ENCODE data around the gene OLFM1. TPM values are rescaled to one million over a fixed set of nuclear protein-coding genes. Genes with fewer than 3 reads are reported as not detected.
"Not testable (repeated sequence)": the region's sequence is repeated elsewhere in the genome, so short reads cannot be mapped to it uniquely, and the experiment has no call there.

Gene OLFM1
- total RNA-seq, 1 donor from 2014 or later: 1.8 TPM

DNA sequence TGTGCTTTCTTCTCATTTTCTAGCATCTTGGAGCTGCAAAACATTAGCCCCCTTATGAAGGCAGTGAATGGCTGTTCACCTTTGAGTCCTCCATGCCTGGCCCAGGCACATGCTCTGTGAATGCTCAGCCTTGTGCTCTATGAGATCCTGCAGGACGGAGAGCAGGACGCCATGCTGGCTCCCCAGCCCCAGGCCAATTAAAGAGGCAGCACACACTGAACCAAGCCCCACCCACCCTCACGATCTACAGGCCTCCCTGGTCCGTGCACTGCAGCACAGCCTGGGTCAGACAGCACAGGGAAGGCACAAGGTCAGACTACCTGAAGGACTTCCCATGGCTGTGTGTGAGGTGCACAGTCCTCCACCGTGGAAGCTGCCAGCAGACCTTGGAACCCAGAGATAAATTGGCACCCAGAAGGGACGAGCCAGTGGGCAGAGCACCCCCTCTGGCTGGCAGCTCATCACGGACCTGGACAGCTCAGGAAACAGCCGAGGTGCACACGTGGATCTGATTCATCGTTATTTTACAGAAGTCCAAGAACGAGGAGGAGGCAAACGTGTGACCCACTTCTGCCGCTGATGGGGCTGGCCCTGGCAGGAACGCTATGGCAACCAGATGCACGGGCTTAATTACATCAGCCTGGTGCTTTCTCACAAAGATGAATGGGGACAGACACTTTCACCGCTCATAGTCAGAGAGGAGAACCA lies 59.5 kb downstream of the OLFM1 start:
- ATAC-seq: no peak

DNA sequence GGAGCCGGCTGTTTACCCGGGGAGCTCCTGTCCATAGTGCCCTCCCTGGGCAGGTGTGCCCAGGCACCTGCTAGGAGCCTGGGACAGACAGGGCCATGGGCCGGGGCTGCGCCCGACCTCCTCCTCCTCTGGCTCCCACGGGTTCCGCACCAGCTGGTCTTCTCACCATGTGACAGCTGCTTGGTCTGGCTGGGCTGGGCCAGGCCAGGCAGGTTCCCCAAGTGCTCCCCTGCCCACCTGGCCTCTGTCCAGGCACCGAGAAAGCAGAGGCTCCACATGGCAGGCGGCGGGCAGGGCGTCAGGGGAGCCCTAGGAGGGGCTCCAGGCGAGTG lies 60.0 kb downstream of the OLFM1 start:
- ATAC-seq: no peak
- DNase-seq (ENCODE audit: low spot score): no peak

More for the DNA sequence above, 59.5 kb downstream of the OLFM1 start:
- no peak for DNase-seq (ENCODE audit: low spot score)

DNA sequence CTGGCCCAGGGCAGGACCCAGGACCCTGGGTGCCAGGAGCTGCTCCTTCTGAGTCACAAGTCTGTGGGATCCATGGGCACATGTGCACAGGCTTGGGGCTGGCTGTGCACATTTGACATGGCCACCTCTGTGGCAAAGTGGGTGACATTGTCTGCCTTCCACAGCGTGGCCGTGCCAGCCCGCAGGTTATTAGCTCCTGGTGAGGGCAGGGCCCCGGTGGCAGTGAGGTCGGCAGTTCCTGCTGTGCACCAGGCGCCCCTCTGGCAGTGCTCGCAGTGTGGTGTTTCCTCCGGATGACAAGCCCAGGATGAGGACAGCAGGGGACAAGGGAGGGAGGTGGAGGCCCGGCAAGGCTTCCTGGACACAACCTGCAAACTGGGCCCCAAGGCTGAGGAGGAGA lies 60.5 kb downstream of the OLFM1 start:
- DNase-seq (ENCODE audit: low spot score) (no peak), ATAC-seq (no peak)

DNA sequence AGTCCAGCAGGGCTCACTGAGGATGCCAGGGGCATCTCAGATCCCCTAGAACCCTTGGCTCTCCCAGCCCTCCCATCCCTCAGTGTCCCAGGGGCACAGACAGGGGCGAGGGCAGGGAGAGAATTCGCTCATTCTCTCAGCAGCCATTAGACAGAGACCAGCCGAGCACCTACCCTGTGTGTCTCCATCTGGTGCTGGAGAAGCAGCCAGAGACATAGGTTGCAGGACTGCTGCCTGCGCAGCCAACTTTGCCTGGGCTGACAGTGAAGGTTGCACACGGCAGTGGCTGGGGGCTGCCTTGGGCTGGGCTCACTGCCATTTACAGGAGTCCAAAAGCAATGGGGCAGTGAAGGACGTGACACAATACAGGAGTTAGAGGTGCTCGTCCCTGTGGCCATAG lies 60.9 kb downstream of the OLFM1 start:
- DNase-seq (ENCODE audit: low spot score): no peak

DNA sequence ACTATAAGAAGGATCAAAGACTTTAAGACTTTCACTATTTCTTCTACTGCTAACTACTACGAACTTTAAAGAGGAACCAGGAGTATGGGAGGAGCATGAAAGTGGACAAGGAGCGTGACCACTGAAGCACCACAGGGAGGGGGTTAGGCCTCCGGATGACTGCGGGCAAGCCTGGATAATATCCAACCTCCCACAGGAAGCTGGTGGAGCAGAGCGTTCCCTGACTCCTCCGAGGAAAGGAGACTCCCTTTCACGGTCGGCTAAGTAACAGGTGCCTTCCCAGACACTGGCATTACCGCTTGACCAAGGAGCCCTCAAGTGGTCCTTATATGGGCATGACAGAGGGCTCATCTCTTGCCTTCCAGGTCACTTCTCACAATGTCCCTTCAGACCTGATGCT lies 62.4 kb downstream of the OLFM1 start:
- DNase-seq (ENCODE audit: low spot score); ATAC-seq: not testable (repeated sequence)

More for the DNA sequence above, 60.9 kb downstream of the OLFM1 start:
- no peak for ATAC-seq

DNA sequence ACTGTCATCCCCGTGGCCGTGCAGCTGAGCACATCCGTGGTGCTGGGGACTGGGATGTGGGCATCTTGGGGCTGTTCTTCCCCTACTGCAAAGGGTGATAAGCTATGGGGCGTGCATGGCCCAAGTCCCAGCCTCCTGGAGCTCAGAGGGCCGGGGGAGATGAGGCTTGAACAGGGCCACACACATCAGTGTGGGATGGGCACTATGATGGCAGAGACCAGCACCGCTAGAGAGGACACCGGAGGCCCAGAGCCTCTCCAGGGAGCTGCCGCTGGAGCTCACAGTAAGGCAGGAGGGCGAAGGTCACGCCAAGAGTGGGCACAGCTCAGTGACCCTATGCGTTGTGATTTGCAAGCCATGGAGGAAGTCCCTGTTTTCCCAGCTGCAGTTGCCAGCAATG lies 63.5 kb downstream of the OLFM1 start:
- DNase-seq (ENCODE audit: low spot score) (no peak), ATAC-seq (no peak)

DNA sequence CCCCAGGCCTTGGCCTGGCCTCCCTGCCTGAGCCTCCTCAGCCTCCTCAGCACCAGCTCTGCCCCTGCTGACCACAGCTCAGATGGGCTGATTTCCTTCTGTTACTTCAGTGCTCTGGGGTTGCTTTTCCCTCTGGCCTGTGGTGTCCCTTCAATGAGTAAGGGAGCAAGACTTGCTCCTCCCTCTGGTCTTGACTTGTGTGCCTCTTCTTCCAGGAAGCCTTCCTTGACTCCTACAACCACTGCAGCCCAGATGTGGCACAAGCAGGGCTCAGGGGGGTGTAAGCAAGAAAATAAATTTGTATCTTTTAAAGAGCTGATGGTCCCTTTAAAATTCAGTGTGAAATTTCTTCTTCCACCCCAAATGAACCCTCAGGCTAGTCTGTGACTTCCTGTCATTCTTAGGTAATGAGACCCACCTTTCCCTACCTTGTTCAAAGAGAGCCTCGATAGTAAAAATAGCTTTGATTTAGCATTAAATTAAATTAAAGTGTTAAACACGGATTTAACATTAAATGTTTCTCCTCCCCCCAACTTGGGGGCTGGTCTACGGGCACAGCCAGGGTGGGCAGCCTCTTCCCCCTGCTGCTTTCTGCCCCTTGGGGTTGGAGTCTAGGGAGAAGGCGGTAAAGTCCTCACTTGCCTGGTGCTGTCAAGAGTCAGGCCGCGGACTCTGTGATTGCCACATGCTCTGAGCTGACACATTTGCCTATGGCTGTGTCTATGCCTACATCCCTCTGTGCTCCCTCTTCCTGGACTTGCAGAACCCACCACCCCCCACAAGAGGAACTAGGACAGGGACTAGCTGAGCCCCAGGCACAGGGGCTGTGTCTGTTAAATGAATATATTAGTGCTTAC lies 64.5 kb downstream of the OLFM1 start:
- DNase-seq (ENCODE audit: low spot score) (no peak), ATAC-seq (no peak)

DNA sequence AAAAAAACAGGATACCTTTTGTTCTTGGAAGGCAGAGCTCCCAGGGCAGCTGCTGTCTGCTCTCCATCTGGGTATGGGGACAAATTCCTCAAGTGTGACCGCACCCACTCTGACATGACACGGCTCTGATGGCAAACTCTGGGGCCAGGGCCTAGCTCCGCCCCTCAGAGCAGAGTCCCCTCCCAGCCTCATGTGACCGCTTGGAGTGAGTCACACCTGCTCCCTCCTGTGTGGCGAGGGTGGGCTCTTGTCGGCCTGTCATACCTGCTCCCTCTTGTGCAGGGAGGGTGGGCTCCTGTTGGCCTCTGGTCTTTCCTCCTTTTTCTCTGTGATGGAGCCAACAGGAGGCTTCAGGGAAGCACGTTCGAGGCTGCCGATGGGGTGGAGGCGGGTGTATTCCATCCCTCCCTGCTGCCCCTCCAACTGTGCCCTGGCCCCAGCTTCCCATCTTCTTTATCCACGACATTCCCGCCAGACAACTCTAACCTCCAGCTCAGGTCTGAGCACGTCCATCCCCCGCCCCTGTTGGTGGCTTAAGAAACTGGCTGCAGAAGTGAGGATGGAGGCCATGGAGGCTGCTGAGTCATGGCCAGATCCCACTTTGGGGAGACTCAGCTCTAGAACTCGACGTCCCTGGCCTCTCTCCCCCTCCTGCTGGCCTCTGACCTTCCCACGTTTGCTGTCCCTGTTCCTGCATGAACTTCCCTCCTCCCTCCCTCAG lies 65.3 kb downstream of the OLFM1 start:
- no peak for DNase-seq (ENCODE audit: low spot score)
- no peak for ATAC-seq

DNA sequence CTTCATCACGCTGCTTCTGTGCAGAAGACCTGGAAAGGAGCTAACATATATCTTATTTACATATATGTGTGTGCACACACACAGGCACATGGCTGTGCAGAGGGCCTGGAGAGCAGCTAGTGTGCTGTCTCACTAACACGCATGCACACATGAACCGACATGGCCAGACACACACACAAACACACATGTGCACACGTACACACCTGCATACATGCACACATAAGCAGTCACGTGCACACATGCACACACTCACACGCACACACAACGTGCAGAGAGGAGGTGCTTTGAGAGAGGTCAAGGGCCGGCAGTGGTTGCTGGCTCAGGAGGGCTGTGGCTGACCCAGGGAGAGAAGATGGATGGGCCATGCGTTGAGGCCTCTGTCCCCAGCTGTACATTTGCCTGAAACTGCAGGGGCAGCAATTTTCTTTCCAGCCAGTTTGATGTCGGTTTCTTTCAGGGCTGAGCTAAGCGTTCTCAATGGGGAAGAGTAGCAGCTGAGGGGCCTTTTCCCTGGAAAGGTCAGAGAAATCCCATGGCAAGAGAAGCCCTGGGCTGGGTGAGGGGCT lies 66.7 kb downstream of the OLFM1 start:
- ATAC-seq (no peak), DNase-seq (ENCODE audit: low spot score) (no peak)

DNA sequence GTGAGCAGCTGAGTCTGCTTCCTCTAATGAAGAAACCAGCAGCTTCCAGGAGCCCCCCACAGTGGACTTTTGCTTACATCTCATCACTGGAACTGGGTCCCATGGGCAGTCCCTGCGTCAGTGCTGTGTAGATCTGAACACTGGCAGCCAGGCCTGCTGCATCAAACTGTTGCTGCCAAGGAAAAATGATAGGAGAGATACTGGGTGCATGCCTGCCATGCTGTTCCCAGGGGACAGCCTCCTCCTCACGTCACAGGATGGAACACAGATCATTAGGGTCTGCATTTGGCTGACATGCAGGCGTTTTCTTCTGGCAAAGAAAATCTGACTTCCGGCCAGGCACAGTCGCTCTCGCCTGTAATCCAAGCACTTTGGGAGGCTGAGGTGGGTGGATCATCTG lies 67.9 kb downstream of the OLFM1 start:
- no peak for ATAC-seq

DNA sequence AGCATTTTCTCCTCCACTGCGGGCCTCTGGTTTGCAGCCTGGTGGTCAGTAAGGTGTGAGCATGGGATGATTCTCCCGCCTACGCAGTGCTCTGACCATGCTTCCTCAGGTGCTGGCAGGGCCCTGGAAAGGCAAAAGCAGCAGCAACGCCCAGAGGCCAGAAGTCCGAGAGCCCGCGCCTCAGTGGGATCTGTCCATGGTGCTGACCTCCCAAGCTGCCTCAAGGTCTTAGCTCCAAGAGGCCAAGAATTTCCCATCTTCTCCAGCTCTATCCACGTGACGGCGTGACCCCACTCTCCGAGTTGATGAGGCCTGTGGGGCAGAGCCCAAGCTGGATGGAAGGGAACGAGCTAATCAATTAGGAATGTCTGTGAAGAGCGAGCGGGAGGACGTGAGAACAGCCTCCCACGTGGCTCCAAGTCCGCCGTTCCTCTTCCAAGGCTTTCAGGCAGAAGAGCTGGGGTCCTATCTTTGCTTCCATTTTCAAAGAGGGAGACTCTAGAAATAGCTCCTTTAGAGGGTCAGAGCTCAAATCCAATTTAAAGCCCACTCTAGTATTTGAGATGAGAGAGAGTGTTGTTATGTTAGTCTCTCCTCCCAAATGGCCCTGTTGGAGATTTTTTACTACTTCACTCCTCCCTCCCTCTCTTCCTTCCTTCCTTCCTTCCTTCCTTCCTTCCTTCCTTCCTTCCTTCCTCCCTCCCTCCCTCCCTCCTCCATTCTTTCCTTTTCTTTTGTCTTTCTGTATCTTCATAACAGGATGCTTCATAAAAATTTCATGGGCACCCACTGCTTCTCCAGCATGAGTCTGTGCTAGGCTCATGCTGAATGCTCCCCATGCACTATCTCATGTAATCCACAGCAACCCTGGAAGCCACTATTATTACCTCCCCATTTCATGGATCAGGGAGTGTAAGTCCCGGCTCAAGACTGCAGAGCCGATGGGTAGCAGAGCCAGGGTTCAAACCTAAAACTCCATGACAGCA lies 69.3 kb downstream of the OLFM1 start:
- DNase-seq (ENCODE audit: low spot score) (no peak), ATAC-seq (peak; percentile 83)

More for the DNA sequence above, 67.9 kb downstream of the OLFM1 start:
- no peak for DNase-seq (ENCODE audit: low spot score)

DNA sequence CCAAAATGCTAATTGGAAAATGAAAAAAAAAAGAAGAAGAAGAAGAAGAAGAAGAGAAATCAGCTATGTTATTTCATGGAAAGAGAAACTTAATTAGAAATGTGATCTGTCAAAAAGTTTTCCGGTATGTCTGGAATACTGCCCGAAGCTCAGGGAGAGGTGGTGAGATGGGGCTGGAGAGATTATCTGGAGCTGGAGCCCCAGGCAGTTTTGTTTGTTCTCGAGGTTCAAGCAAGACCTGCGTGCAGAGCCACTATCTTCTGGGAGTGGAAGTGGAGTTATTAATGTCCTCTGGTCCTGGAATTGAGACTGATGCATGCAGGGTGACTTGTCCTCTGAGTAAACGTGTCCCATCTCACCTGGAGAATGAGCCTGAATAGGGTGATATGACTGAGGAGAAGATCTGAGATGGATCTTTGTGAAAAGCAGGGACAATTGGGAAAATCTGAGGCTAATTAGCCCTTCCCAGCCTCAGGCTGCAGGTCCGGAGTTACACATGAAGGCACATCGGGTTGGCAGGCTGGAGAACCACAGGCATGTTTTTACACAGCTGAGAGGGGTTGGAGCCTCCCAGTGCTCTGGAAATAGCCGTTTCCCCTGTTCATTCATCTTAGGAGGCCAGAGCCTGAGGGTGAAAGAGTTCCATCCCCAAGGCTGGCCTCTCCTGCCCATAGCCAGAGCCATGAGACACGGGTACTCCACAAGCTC lies 70.5 kb downstream of the OLFM1 start:
- no peak for DNase-seq (ENCODE audit: low spot score)
- ATAC-seq: no peak

DNA sequence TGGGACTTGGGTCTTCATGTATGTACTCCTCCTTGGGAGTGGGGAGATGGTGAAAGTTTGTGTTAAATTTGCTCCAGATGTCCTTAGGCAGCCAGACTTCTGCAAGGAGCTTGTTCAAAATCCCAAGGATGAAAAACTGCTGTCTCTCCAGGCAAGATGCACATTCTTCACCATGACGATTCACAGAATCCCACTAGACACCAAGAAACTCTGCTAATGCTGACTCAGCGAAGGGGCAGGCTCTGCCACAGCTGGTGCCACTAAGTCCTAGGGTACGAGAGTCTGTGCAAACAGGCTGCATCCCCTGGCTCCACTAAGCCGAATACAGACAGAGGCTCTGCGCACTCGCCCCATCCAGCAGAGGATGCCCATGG lies 71.1 kb downstream of the OLFM1 start:
- DNase-seq (ENCODE audit: low spot score): no peak

DNA sequence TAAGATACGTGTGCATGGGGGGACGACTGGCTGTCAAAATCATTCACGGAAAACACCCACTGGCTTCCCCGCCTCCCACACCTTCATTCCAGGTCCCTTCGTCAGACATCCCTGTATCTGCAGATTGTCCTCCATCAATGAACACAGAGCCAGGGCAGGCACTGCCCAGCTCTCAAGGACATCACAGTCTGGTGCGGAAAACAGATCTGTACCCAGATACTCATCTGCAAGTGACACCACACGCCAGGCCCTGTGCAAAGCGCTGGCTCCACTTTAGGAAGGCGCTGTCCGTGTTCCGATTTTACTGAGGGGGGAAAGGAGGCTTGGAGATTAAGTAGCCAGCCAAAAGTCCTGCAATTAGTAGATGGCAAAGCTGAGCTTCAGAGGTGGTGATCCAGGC lies 72.3 kb downstream of the OLFM1 start:
- no peak for ATAC-seq
- DNase-seq (ENCODE audit: low spot score): no peak

More for the DNA sequence above, 71.1 kb downstream of the OLFM1 start:
- no peak for ATAC-seq

DNA sequence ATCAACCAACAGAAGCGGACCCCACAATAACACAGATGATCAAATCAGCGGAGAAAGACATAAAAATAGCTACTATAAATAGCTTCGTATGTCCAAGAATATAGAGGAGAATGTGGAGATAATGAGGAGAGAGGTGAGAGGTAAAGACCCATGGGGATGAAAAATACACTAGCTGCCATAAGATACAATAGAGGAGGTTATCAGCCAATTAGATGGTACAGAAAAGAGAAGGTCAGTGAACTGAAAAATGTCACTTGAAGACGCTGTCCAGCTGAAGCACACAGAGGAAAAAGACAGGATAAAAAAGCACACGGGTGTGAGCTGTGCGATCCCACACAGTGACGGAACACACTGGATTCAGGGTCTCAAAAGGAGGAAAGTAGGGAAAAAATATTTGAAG lies 73.4 kb downstream of the OLFM1 start:
- no peak for ATAC-seq
- no peak for DNase-seq (ENCODE audit: low spot score)

DNA sequence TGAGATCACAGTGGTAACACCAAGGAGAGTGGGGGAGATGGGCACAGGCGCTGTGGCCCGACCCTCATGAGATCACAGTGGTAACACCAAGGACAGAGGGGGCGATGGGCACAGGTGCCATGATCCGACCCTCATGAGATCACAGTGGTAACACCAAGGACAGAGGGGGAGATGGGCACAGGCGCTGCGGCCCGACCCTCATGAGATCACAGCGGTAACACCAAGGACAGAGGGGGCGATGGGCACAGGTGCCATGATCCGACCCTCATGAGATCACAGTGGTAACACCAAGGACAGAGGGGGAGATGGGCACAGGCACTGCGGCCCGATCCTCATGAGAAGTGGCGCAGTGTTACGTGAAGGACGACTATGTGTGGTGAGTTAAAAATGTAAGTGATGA lies 75.1 kb downstream of the OLFM1 start:
- not testable (repeated sequence) for ATAC-seq; DNase-seq (ENCODE audit: low spot score)

DNA sequence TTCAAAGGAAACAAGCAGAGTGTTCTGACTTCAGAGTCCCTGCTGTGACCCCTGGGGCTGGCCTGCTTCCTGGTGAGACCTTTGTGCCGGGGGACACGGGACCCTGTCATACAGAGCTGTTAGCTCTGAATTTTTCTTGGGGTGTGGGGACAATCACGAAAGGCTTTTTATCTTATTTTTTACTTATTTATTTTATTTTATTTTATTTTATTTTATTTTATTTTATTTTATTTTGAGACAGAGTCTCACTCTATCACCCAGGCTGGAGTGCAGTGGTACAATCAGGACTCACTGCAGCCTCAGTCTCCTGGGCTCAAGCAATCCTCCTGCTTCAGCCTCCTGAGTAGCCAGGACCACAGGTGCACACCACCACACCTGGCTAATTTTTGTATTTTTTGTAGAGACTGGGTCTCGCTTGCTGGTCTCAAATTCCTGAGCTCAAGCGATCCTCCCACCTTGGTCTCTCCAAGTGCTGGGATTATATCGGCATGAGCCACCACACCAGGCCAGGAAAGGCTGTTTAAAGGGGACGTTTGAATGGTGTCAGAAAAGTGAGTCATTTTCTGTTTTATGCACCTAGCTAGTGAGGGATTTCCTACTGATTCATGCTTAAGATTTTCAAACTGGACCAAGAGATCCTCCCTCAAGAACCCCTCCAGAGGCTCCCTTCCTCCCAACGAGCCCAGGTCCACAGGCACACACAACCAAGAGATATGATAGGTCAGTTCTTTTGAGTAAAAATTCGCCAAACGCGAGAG lies 75.7 kb downstream of the OLFM1 start:
- ATAC-seq (no peak), DNase-seq (ENCODE audit: low spot score) (no peak)

DNA sequence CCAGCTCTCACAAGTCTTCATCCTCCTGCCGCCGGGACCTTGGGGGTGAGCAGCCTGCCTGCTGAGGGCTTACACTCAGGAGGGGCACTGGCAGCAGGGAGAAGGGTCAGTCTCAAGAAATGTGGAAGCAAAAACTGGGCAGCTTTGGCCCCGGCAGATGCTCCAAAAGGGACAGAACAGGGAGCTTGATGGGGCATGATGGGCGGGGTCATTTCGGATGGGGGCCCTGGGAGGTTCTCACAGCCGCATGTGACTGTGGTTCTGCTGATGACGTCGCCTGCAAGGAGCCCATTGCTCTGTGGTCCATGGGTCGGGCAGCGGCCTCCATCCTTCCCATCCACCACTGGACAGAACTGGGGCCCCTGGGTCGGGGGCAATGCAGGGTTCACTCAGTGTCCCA lies 76.6 kb downstream of the OLFM1 start:
- no peak for DNase-seq (ENCODE audit: low spot score)
- no peak for ATAC-seq
